Measurements from ENCODE around the gene NCSTN. TPM values are rescaled to one million over a fixed set of nuclear protein-coding genes. Genes with fewer than 3 reads are reported as not detected.

The NCSTN gene
- total and polyA plus RNA-seq, 4 donors: 17.0 to 67.3 (median 53.1) TPM

GRCh38 chr1:160322831-160323230 is 20.4 kb upstream of the NCSTN start:
- intact Hi-C loops (cut with DNase I): no loop called here
- no peaks in the 10 kb centered on the region for H3K27me3 ChIP-seq (ENCODE audit: control insufficient read depth in 1 of 2, insufficient read depth in 2 of 2, low read length in 1 of 2)
- ATAC-seq (ENCODE audit: low FRiP score): no peak
- WGBS, 2 donors: 97 to 98% methylated on average over 6 of the region's 6 CpGs
- peaks cover 5 to 8% of the 10 kb centered on the region in 2 donors for H3K36me3 ChIP-seq (ENCODE audit: control insufficient read depth in 1 of 2, insufficient read depth in 2 of 2, low read length in 1 of 2)
- DNase-seq: no peak
- H3K4me3 ChIP-seq (ENCODE audit: low read length in 2 of 2): no peak overlapping the region
- H3K9me3 ChIP-seq (ENCODE audit: control insufficient read depth, low read length): no peaks in the 10 kb centered on the region
- H3K4me1 ChIP-seq (ENCODE audit: control insufficient read depth in 1 of 2, insufficient read depth in 2 of 2, low read length in 2 of 2): no peaks in the 10 kb centered on the region
- H3K27ac ChIP-seq (ENCODE audit: low read depth in 1 of 2, low read length in 2 of 2): no peak overlapping the region

- WGBS, 2 donors: 93 to 95% methylated on average over 4 of the region's 4 CpGs
- H3K9me3 ChIP-seq (ENCODE audit: control insufficient read depth, low read length): no peaks in the 10 kb centered on the region
- no peak for ATAC-seq (ENCODE audit: low FRiP score)
Observed at GRCh38 chr1:160325252-160325651, 17.9 kb upstream of the NCSTN start.

GRCh38 chr1:160326418-160326817 is 16.8 kb upstream of the NCSTN start:
- Histone ChIP-seq H3K9me3 (ENCODE audit: control insufficient read depth, low read length) (no peaks in the 10 kb centered on the region), H3K36me3 (ENCODE audit: control insufficient read depth in 1 of 2, insufficient read depth in 2 of 2, low read length in 1 of 2) (peaks cover 9 to 14% of the 10 kb centered on the region in 2 donors), H3K4me1 (ENCODE audit: control insufficient read depth in 1 of 2, insufficient read depth in 2 of 2, low read length in 2 of 2) (peaks cover 0 to 1% of the 10 kb centered on the region in 2 donors), H3K27ac (ENCODE audit: low read depth in 1 of 2, low read length in 2 of 2) (no peak overlapping the region), H3K27me3 (ENCODE audit: control insufficient read depth in 1 of 2, insufficient read depth in 2 of 2, low read length in 1 of 2) (no peaks in the 10 kb centered on the region), H3K4me3 (ENCODE audit: low read length in 2 of 2) (no peak overlapping the region)
- intact Hi-C loops (cut with DNase I): no loop called here
- DNase-seq (no peak), ATAC-seq (ENCODE audit: low FRiP score) (no peak)
- WGBS, 2 donors: 94 to 95% methylated on average over 5 of the region's 5 CpGs

More at GRCh38 chr1:160325252-160325651, 17.9 kb upstream of the NCSTN start:
- no peak for DNase-seq
- no peak overlapping the region for H3K27ac ChIP-seq (ENCODE audit: low read depth in 1 of 2, low read length in 2 of 2)
- no peaks in the 10 kb centered on the region for H3K27me3 ChIP-seq (ENCODE audit: control insufficient read depth in 1 of 2, insufficient read depth in 2 of 2, low read length in 1 of 2)
- intact Hi-C loops (cut with DNase I): no loop called here
- no peak overlapping the region for H3K4me3 ChIP-seq (ENCODE audit: low read length in 2 of 2)
- peaks cover 0 to 1% of the 10 kb centered on the region in 2 donors for H3K4me1 ChIP-seq (ENCODE audit: control insufficient read depth in 1 of 2, insufficient read depth in 2 of 2, low read length in 2 of 2)
- peaks cover 9 to 14% of the 10 kb centered on the region in 2 donors for H3K36me3 ChIP-seq (ENCODE audit: control insufficient read depth in 1 of 2, insufficient read depth in 2 of 2, low read length in 1 of 2)

GRCh38 chr1:160328184-160328583 is 15.0 kb upstream of the NCSTN start:
- Histone ChIP-seq H3K27ac (ENCODE audit: low read depth in 1 of 2, low read length in 2 of 2) (no peak overlapping the region), H3K27me3 (ENCODE audit: control insufficient read depth in 1 of 2, insufficient read depth in 2 of 2, low read length in 1 of 2) (no peaks in the 10 kb centered on the region), H3K9me3 (ENCODE audit: control insufficient read depth, low read length) (no peaks in the 10 kb centered on the region), H3K36me3 (ENCODE audit: control insufficient read depth in 1 of 2, insufficient read depth in 2 of 2, low read length in 1 of 2) (peaks cover 9 to 16% of the 10 kb centered on the region in 2 donors), H3K4me1 (ENCODE audit: control insufficient read depth in 1 of 2, insufficient read depth in 2 of 2, low read length in 2 of 2) (peaks cover 0 to 1% of the 10 kb centered on the region in 2 donors), H3K4me3 (ENCODE audit: low read length in 2 of 2) (no peak overlapping the region)
- DNase-seq: no peak
- ATAC-seq (ENCODE audit: low FRiP score): no peak
- 66 to 74% methylated on average over 8 of the region's 8 CpGs for WGBS, 2 donors
- intact Hi-C loops (cut with DNase I): no loop called here

DNA sequence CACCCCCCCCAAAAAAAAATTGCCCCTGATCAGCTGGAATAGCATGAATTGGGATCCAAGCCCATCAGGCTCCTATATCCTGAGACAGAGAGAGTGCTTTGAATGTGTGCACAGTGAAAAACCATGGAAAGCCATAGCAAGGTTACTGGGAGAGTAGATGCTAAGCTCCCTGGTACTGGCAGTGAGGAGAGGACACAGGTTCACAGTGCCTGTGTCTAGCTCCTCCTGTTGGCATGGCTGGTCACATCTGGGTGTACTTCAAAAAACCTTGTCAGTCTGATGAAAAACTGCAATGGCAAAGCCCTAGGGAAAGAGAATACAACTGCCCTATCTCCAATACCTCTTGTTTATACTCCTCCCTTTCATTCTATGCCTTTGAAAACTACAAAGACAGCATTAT is 13.1 kb upstream of the NCSTN start:
- Histone ChIP-seq H3K27me3 (ENCODE audit: control insufficient read depth in 1 of 2, insufficient read depth in 2 of 2, low read length in 1 of 2) (no peaks in the 10 kb centered on the region), H3K9me3 (ENCODE audit: control insufficient read depth, low read length) (no peaks in the 10 kb centered on the region), H3K4me3 (ENCODE audit: low read length in 2 of 2) (no peak overlapping the region), H3K36me3 (ENCODE audit: control insufficient read depth in 1 of 2, insufficient read depth in 2 of 2, low read length in 1 of 2) (peaks cover 14 to 16% of the 10 kb centered on the region in 2 donors), H3K4me1 (ENCODE audit: control insufficient read depth in 1 of 2, insufficient read depth in 2 of 2, low read length in 2 of 2) (peaks cover 0 to 1% of the 10 kb centered on the region in 2 donors), H3K27ac (ENCODE audit: low read depth in 1 of 2, low read length in 2 of 2) (no peak overlapping the region)
- intact Hi-C loops (cut with DNase I): no loop called here
- DNase-seq (no peak), ATAC-seq (ENCODE audit: low FRiP score) (no peak)

- Histone ChIP-seq H3K36me3 (ENCODE audit: control insufficient read depth in 1 of 2, insufficient read depth in 2 of 2, low read length in 1 of 2) (peaks cover 10 to 11% of the 10 kb centered on the region in 2 donors), H3K4me1 (ENCODE audit: control insufficient read depth in 1 of 2, insufficient read depth in 2 of 2, low read length in 2 of 2) (peaks cover 0 to 1% of the 10 kb centered on the region in 2 donors), H3K4me3 (ENCODE audit: low read length in 2 of 2) (no peak overlapping the region), H3K27ac (ENCODE audit: low read depth in 1 of 2, low read length in 2 of 2) (no peak overlapping the region), H3K9me3 (ENCODE audit: control insufficient read depth, low read length) (no peaks in the 10 kb centered on the region), H3K27me3 (ENCODE audit: control insufficient read depth in 1 of 2, insufficient read depth in 2 of 2, low read length in 1 of 2) (no peaks in the 10 kb centered on the region)
- intact Hi-C loops (cut with DNase I): no loop called here
- ATAC-seq (ENCODE audit: low FRiP score) (no peak), DNase-seq (no peak)
Observed at GRCh38 chr1:160332516-160332915, 10.7 kb upstream of the NCSTN start.

DNA sequence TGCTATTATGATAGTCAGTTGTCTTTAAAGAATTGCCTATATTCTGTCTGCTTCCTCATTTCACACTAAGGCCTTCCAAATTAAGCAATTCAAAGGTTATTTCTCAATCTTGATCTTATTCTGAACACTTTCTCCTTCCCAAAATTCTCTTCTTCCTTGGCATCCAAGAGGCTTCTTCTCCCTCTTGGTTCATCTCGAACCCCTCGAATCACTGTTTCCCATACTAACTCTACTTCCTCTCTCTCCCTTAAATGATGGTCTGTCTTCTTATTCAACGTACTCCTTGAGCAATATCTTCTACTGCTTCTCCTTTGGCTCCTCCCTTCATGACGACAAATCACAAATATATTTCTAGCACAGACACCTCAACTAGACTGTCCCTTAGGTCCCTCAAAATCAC is 4.6 kb upstream of the NCSTN start:
- intact Hi-C loops (cut with DNase I): no loop called here
- ATAC-seq (ENCODE audit: low FRiP score): no peak
- H3K4me1 ChIP-seq (ENCODE audit: control insufficient read depth in 1 of 2, insufficient read depth in 2 of 2, low read length in 2 of 2): peaks cover 0 to 3% of the 10 kb centered on the region in 2 donors
- no peak for DNase-seq
- H3K27me3 ChIP-seq (ENCODE audit: control insufficient read depth in 1 of 2, insufficient read depth in 2 of 2, low read length in 1 of 2): no peaks in the 10 kb centered on the region
- no peak overlapping the region for H3K4me3 ChIP-seq (ENCODE audit: low read length in 2 of 2)
- H3K9me3 ChIP-seq (ENCODE audit: control insufficient read depth, low read length): no peaks in the 10 kb centered on the region
- peaks cover 0 to 5% of the 10 kb centered on the region in 2 donors for H3K36me3 ChIP-seq (ENCODE audit: control insufficient read depth in 1 of 2, insufficient read depth in 2 of 2, low read length in 1 of 2)
- 80 to 82% methylated on average over 4 of the region's 4 CpGs for WGBS, 2 donors
- H3K27ac ChIP-seq (ENCODE audit: low read depth in 1 of 2, low read length in 2 of 2): no peak overlapping the region

GRCh38 chr1:160340146-160340545 is 3.0 kb upstream of the NCSTN start:
- WGBS, 2 donors: 31 to 44% methylated on average over 3 of the region's 3 CpGs
- Histone ChIP-seq H3K9me3 (ENCODE audit: control insufficient read depth, low read length) (no peaks in the 10 kb centered on the region), H3K27ac (ENCODE audit: low read depth in 1 of 2, low read length in 2 of 2) (no peak overlapping the region), H3K36me3 (ENCODE audit: control insufficient read depth in 1 of 2, insufficient read depth in 2 of 2, low read length in 1 of 2) (no peaks in the 10 kb centered on the region), H3K4me3 (ENCODE audit: low read length in 2 of 2) (no peak overlapping the region), H3K4me1 (ENCODE audit: control insufficient read depth in 1 of 2, insufficient read depth in 2 of 2, low read length in 2 of 2) (peaks cover 0 to 3% of the 10 kb centered on the region in 2 donors), H3K27me3 (ENCODE audit: control insufficient read depth in 1 of 2, insufficient read depth in 2 of 2, low read length in 1 of 2) (no peaks in the 10 kb centered on the region)
- no peak for DNase-seq
- ATAC-seq (ENCODE audit: low FRiP score): no peak
- intact Hi-C loops (cut with DNase I): no loop called here

- 35 to 39% methylated on average over 2 of the region's 2 CpGs for WGBS, 2 donors
- no peaks in the 10 kb centered on the region for H3K9me3 ChIP-seq (ENCODE audit: control insufficient read depth, low read length)
- no peak overlapping the region for H3K4me3 ChIP-seq (ENCODE audit: low read length in 2 of 2)
- H3K27me3 ChIP-seq (ENCODE audit: control insufficient read depth in 1 of 2, insufficient read depth in 2 of 2, low read length in 1 of 2): no peaks in the 10 kb centered on the region
- no peaks in the 10 kb centered on the region for H3K36me3 ChIP-seq (ENCODE audit: control insufficient read depth in 1 of 2, insufficient read depth in 2 of 2, low read length in 1 of 2)
- no peak overlapping the region for H3K27ac ChIP-seq (ENCODE audit: low read depth in 1 of 2, low read length in 2 of 2)
- H3K4me1 ChIP-seq (ENCODE audit: control insufficient read depth in 1 of 2, insufficient read depth in 2 of 2, low read length in 2 of 2): peaks cover 0 to 3% of the 10 kb centered on the region in 2 donors
- intact Hi-C loops (cut with DNase I): no loop called here
- ATAC-seq (ENCODE audit: low FRiP score) (no peak), DNase-seq (no peak)
Observed at GRCh38 chr1:160340866-160341265, 2.3 kb upstream of the NCSTN start.
